ENCODE results near the gene SMR3B. TPM values are rescaled to one million over a fixed set of nuclear protein-coding genes. Genes with fewer than 3 reads are reported as not detected.

Gene SMR3B
- total RNA-seq, 4 donors from 2014 or later = not detected

- H3K27ac ChIP-seq = no peak overlapping the region
- H3K36me3 ChIP-seq = no peaks in the 10 kb centered on the region
- TF ChIP-seq CTCF (IDR thresholded peaks at IDR 0.05) (no peak), POLR2AphosphoS5 (IDR thresholded peaks at IDR 0.05) (no peak), POLR2A (IDR thresholded peaks at IDR 0.05) (no peak)
- no peaks in the 10 kb centered on the region for H3K9me3 ChIP-seq
- no peak for ATAC-seq
- no peak overlapping the region for H3K4me3 ChIP-seq
- H3K4me1 ChIP-seq = no peaks in the 10 kb centered on the region
- 33 to 52% methylated on average over 2 to 3 of the region's 3 CpGs for WGBS, 2 donors (ENCODE audit: low coverage in 1 of 2)
- H3K27me3 ChIP-seq = no peaks in the 10 kb centered on the region
These were observed 23.7 kb upstream of the SMR3B start for GRCh38 chr4:70359115-70359661.

- TF ChIP-seq POLR2AphosphoS5 (IDR thresholded peaks at IDR 0.05) (no peak), EP300 (IDR thresholded peaks at IDR 0.05) (no peak), POLR2A (IDR thresholded peaks at IDR 0.05) (no peak), CTCF (IDR thresholded peaks at IDR 0.05) (no peak)
- no peaks in the 10 kb centered on the region for H3K36me3 ChIP-seq
- H3K4me1 ChIP-seq = no peaks in the 10 kb centered on the region
- no peak for ATAC-seq
- WGBS, 2 donors (ENCODE audit: low coverage in 1 of 2) = 77 to 85% methylated on average over 3 of the region's 3 CpGs
- H3K27ac ChIP-seq = no peak within 1 kb of the TSS
- H3K9me3 ChIP-seq = no peaks in the 10 kb centered on the region
- no peaks in the 10 kb centered on the region for H3K27me3 ChIP-seq
- no peak within 1 kb of the TSS for H3K4me3 ChIP-seq
These were observed 22.5 kb upstream of the SMR3B start, which contains the start of gene SMR3A for GRCh38 chr4:70360460-70360859. TSS of gene SMR3A (plus strand) at chr4:70360760. CDS start at chr4:70362116, 1,356 bp downstream.

GRCh38 chr4:70364002-70364401 lies 18.9 kb upstream of the SMR3B start:
- Histone ChIP-seq H3K27me3 (no peaks in the 10 kb centered on the region), H3K4me3 (no peak overlapping the region), H3K27ac (no peak overlapping the region), H3K4me1 (no peaks in the 10 kb centered on the region), H3K9me3 (no peaks in the 10 kb centered on the region), H3K36me3 (no peaks in the 10 kb centered on the region)
- no peak for TF ChIP-seq EP300 (IDR thresholded peaks at IDR 0.05)
- TF ChIP-seq POLR2AphosphoS5 (IDR thresholded peaks at IDR 0.05) = no peak
- no peak for TF ChIP-seq CTCF (IDR thresholded peaks at IDR 0.05)
- TF ChIP-seq POLR2A (IDR thresholded peaks at IDR 0.05) = no peak
- WGBS, 2 donors (ENCODE audit: low coverage in 1 of 2) = 86 to 88% methylated on average over 5 of the region's 5 CpGs
- ATAC-seq = no peak

GRCh38 chr4:70365479-70365878 lies 17.5 kb upstream of the SMR3B start:
- no peak overlapping the region for H3K27ac ChIP-seq
- no peaks in the 10 kb centered on the region for H3K36me3 ChIP-seq
- H3K27me3 ChIP-seq = no peaks in the 10 kb centered on the region
- TF ChIP-seq POLR2A (IDR thresholded peaks at IDR 0.05) = no peak
- no peak for TF ChIP-seq CTCF (IDR thresholded peaks at IDR 0.05)
- no peak for TF ChIP-seq EP300 (IDR thresholded peaks at IDR 0.05)
- no peak for TF ChIP-seq POLR2AphosphoS5 (IDR thresholded peaks at IDR 0.05)
- H3K4me3 ChIP-seq = no peak overlapping the region
- H3K9me3 ChIP-seq = no peaks in the 10 kb centered on the region
- 38 to 56% methylated on average over 2 of the region's 2 CpGs for WGBS, 2 donors (ENCODE audit: low coverage in 1 of 2)
- H3K4me1 ChIP-seq = no peaks in the 10 kb centered on the region
- no peak for ATAC-seq

GRCh38 chr4:70367813-70368212 lies 15.1 kb upstream of the SMR3B start:
- 90% methylated on average over 1 of the region's 1 CpG; no CpG with 5 or more reads in 1 of the 2 donors for whole genome bisulfite sequencing, 2 donors (ENCODE audit: low coverage in 1 of 2)
- Histone ChIP-seq H3K27ac (no peak overlapping the region), H3K4me3 (no peak overlapping the region), H3K9me3 (no peaks in the 10 kb centered on the region), H3K27me3 (no peaks in the 10 kb centered on the region), H3K4me1 (no peaks in the 10 kb centered on the region), H3K36me3 (no peaks in the 10 kb centered on the region)
- TF ChIP-seq EP300 (IDR thresholded peaks at IDR 0.05) = no peak
- TF ChIP-seq POLR2AphosphoS5 (IDR thresholded peaks at IDR 0.05) = no peak
- no peak for TF ChIP-seq CTCF (IDR thresholded peaks at IDR 0.05)
- no peak for TF ChIP-seq POLR2A (IDR thresholded peaks at IDR 0.05)
- no peak for ATAC-seq
